ENCODE results near the gene CDK15.

GRCh38 chr2:201795607-201796477 is 10.5 kb upstream of the CDK15 start:
- TF ChIP-seq HOXB5 (CRISPR knock-in tag; IDR thresholded peaks at IDR 0.05) (no peak), POLR2AphosphoS2 (conservative IDR thresholded peaks at IDR 0.05; ENCODE audit: low read length) (no peak), POLR2A (IDR thresholded peaks at IDR 0.05; ENCODE audit: low read length) (no peak), USF2 (IDR thresholded peaks at IDR 0.05) (no peak), TP53 (CRISPR knock-in tag; IDR thresholded peaks at IDR 0.05) (no peak), RNF2 (IDR thresholded peaks at IDR 0.05; ENCODE audit: borderline replicate concordance, low read depth) (no peak), EP300 (IDR thresholded peaks at IDR 0.05) (no peak), GATA3 (IDR thresholded peaks at IDR 0.05; ENCODE audit: borderline replicate concordance) (no peak), ZFP36 (IDR thresholded peaks at IDR 0.05; ENCODE audit: borderline replicate concordance, partially characterized antibody) (no peak)
- TF ChIP-seq, protein P1, sequence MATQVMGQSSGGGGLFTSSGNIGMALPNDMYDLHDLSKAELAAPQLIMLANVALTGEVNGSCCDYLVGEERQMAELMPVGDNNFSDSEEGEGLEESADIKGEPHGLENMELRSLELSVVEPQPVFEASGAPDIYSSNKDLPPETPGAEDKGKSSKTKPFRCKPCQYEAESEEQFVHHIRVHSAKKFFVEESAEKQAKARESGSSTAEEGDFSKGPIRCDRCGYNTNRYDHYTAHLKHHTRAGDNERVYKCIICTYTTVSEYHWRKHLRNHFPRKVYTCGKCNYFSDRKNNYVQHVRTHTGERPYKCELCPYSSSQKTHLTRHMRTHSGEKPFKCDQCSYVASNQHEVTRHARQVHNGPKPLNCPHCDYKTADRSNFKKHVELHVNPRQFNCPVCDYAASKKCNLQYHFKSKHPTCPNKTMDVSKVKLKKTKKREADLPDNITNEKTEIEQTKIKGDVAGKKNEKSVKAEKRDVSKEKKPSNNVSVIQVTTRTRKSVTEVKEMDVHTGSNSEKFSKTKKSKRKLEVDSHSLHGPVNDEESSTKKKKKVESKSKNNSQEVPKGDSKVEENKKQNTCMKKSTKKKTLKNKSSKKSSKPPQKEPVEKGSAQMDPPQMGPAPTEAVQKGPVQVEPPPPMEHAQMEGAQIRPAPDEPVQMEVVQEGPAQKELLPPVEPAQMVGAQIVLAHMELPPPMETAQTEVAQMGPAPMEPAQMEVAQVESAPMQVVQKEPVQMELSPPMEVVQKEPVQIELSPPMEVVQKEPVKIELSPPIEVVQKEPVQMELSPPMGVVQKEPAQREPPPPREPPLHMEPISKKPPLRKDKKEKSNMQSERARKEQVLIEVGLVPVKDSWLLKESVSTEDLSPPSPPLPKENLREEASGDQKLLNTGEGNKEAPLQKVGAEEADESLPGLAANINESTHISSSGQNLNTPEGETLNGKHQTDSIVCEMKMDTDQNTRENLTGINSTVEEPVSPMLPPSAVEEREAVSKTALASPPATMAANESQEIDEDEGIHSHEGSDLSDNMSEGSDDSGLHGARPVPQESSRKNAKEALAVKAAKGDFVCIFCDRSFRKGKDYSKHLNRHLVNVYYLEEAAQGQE (IDR thresholded peaks at IDR 0.05), result no peak
- TF ChIP-seq, protein P2, sequence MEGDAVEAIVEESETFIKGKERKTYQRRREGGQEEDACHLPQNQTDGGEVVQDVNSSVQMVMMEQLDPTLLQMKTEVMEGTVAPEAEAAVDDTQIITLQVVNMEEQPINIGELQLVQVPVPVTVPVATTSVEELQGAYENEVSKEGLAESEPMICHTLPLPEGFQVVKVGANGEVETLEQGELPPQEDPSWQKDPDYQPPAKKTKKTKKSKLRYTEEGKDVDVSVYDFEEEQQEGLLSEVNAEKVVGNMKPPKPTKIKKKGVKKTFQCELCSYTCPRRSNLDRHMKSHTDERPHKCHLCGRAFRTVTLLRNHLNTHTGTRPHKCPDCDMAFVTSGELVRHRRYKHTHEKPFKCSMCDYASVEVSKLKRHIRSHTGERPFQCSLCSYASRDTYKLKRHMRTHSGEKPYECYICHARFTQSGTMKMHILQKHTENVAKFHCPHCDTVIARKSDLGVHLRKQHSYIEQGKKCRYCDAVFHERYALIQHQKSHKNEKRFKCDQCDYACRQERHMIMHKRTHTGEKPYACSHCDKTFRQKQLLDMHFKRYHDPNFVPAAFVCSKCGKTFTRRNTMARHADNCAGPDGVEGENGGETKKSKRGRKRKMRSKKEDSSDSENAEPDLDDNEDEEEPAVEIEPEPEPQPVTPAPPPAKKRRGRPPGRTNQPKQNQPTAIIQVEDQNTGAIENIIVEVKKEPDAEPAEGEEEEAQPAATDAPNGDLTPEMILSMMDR (IDR thresholded peaks at IDR 0.05), result peak; percentile 64

Data from A549 (cell line).